B cell (primary cell): ENCODE results near the gene CCHCR1.

Experiments used
- CTCF ChIP-seq: fragments of 200-600 bp; IDR thresholded peaks from one replicate; pipeline ENCODE4 v1.8.0; 2022; ENCODE audit warnings: antibody characterized with exemption, mild to moderate bottlenecking
- EZH2 ChIP-seq: IDR thresholded peaks from 2 replicates; pipeline ENCODE4 v1.6.1; 2012; ENCODE audit warnings: borderline replicate concordance, low read depth, mild to moderate bottlenecking, moderate library complexity, low read length; ENCODE audit not compliant: insufficient read depth, poor library complexity, severe bottlenecking

GRCh38 chr6:31143148-31143547, 14.5 kb downstream of the CCHCR1 start:
- no peak for TF ChIP-seq EZH2
- TF ChIP-seq CTCF: no peak
